Fibroblast of skin of right quadriceps (primary cell): Measurements from ENCODE around the gene RGS9.
A peak's percentile ranks its signal among the peaks of the same experiment; 100 is the strongest.

Source experiments
- DNase-seq: peaks from one replicate; pipeline ENCODE4 v3.0.0-alpha.2; 2013

RGS9 gene

GRCh38 chr17:65268832-65269231 lies 131.7 kb downstream of the RGS9 start:
- DNase-seq, result peak; percentile 52

- DNase-seq, result no peak
Observed at GRCh38 chr17:65270499-65271253, 133.5 kb downstream of the RGS9 start.

GRCh38 chr17:65271296-65271695 lies 134.1 kb downstream of the RGS9 start:
- no peak for DNase-seq
